GM21423 (cell line): ENCODE data around the gene MOB1A.

Experiments
- ATAC-seq: cut with Tn5 transposase; IDR thresholded peaks from one replicate; pipeline ENCODE4 v1.9.1; 2021; ENCODE audit warnings: mild to moderate bottlenecking, moderate library complexity; ENCODE audit not compliant: unreplicated experiment

Gene MOB1A

GRCh38 chr2:74109551-74109950 lies 69.1 kb downstream of the MOB1A start:
- ATAC-seq = no peak

GRCh38 chr2:74107071-74107470 lies 71.6 kb downstream of the MOB1A start:
- ATAC-seq = no peak

GRCh38 chr2:74105413-74105812 lies 73.3 kb downstream of the MOB1A start:
- no peak for ATAC-seq

GRCh38 chr2:74104839-74105238 lies 73.8 kb downstream of the MOB1A start:
- ATAC-seq = no peak

- no peak for ATAC-seq
These were observed 74.9 kb downstream of the MOB1A start for GRCh38 chr2:74103763-74104162.
